Activated CD8-positive, alpha-beta memory T cell treated with anti-CD3 and anti-CD28 coated beads, Interleukin-2, amount 10 ng/mL, durations not matched to agents 7 days and 5 days (primary cell): ENCODE data around the gene RSL24D1. TPM values are rescaled to one million over a fixed set of nuclear protein-coding genes. Genes with fewer than 3 reads are reported as not detected.

Experiments
- total RNA-seq, 2 experiments: library from RNA; stranded (reverse); gene quantifications; one replicate each; pipeline ENCODE4 v1.2.3, GENCODE V29; 2021

RSL24D1 gene
- total RNA-seq, 2 experiments from 2014 or later: 79.1 to 94.2 TPM

Other genes starting within 250 kb of the RSL24D1 start
- 100 to 1,000 TPM; 136 to 149 TPM for gene RAB27A, start 92.9 kb upstream of the RSL24D1 start, total RNA-seq
- gene PIGBOS1, start 122.2 kb upstream of the RSL24D1 start, total RNA-seq: 10 to 100 TPM; 13.2 to 14.3 TPM
- 10 to 100 TPM; 29.8 to 31.2 TPM for gene PIGB, start 122.3 kb upstream of the RSL24D1 start, total RNA-seq
- gene CCPG1, start 211.4 kb upstream of the RSL24D1 start, total RNA-seq: 10 to 100 TPM; 19.2 to 22.0 TPM
- not detected for gene PIERCE2, start 211.6 kb upstream of the RSL24D1 start, total RNA-seq